T-helper 17 cell (primary cell): ENCODE results near the gene MOB1B. TPM values are rescaled to one million over a fixed set of nuclear protein-coding genes. Genes with fewer than 3 reads are reported as not detected.
"Not testable (repeated sequence)": the region's sequence is repeated elsewhere in the genome, so short reads cannot be mapped to it uniquely, and the experiment has no call there.

Source experiments
- ATAC-seq: fragments of 150-1000 bp; cut with Tn5 transposase; 2 replicates; pipeline ENCODE4 v1.10.0; 2021; ENCODE audit warnings: mild to moderate bottlenecking, moderate library complexity
- DNase-seq, 3 donors: peaks; one replicate each; pipeline versions ENCODE4 v3.0.0 to v3.0.0-alpha.2; 2020 to 2021
- H3K9me3 ChIP-seq: one replicate; pipeline ENCODE4 v1.7.0; 2013; ENCODE audit warnings: low read length, mild to moderate bottlenecking; ENCODE audit not compliant: control insufficient read depth, poor library complexity, severe bottlenecking
- H3K27ac Mint-ChIP-seq: one replicate; pipeline ENCODE4 v1.8.0; 2022; ENCODE audit warnings: mild to moderate bottlenecking, moderate library complexity, mixed read lengths
- H3K27me3 Mint-ChIP-seq: one replicate; pipeline ENCODE4 v1.8.0; 2022; ENCODE audit warnings: mixed read lengths
- H3K36me3 Mint-ChIP-seq: one replicate; pipeline ENCODE4 v1.8.0; 2022; ENCODE audit warnings: low read depth, mixed read lengths
- H3K4me1 Mint-ChIP-seq: one replicate; pipeline ENCODE4 v1.8.0; 2022; ENCODE audit warnings: mild to moderate bottlenecking, mixed read lengths
- H3K4me3 Mint-ChIP-seq: one replicate; pipeline ENCODE4 v1.8.0; 2022; ENCODE audit warnings: mild to moderate bottlenecking, moderate library complexity, mixed read lengths
- total RNA-seq, 4 donors: library from RNA in 2 of 4; stranded (reverse) in 2 of 4; gene quantifications; one replicate each; pipeline ENCODE4 v1.2.3 and lab custom pipeline; 2022 to 2026

The MOB1B gene
- total RNA-seq, 2 donors from 2014 or later = 9.5 to 31.4 TPM

DNA sequence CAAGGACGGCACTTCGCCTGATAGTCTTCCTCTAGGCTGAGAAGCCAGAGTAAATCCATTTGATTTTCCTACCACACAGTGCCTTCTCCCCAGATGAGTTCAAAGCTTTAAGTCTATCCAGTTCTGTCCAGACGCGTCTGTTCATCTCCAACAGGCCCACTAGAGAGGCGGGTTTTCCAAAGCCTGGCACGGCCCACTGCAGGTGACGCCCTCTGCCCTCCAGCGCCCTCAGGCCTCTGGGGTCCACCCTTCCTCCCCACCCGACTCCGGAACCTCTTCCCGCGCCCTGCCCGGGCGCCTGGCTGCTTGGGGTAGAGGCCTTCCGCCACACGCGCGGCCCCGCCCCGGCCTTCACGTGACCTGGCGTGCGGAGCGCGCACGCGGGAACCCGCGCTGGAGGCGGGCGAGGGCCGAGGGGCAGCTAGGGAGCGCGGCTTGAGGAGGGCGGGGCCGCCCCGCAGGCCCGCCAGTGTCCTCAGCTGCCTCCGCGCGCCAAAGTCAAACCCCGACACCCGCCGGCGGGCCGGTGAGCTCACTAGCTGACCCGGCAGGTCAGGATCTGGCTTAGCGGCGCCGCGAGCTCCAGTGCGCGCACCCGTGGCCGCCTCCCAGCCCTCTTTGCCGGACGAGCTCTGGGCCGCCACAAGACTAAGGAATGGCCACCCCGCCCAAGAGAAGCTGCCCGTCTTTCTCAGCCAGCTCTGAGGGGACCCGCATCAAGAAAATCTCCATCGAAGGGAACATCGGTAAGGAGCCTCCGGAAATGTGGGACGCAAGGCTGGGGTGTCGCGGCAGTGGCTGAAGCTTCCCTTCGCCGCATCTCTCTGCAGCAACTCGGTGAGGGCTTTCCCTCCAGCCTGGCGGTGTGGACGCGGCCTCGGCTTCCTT lies 91.3 kb downstream of the MOB1B start, which contains the start of gene DCK:
Gene DCK (plus strand): TSS at position 469 of the 888 bp plus-strand sequence. CDS start 187 bp downstream, at position 656.
- Mint-ChIP-seq H3K4me1 (peaks cover 35% of the 10 kb centered on the region), H3K4me3 (peak within 1 kb of the TSS; percentile 97), H3K27ac (peak within 1 kb of the TSS; percentile 92), H3K27me3 (no peaks in the 10 kb centered on the region), H3K36me3 (peaks cover 2% of the 10 kb centered on the region)
- DNase-seq = peak; percentile 77 to 83 (median 81)
- ATAC-seq = peak; percentile 92
- H3K9me3 ChIP-seq = no peaks in the 10 kb centered on the region

DNA sequence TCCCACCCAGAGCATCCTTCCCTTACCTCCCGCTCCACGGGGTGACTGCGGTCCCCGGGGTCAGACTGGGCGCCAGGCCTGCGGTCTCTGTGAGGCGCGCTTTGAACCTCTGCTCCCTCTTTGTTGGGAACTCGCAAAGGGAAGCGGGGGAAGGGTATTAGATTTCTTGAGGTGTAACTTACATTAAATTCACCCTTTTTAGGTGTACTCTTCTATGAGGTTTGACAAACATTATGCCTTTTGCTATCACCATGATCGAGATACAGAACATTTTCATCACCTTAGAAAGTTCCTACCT lies 91.8 kb downstream of the MOB1B start:
- Mint-ChIP-seq H3K27me3 (no peaks in the 10 kb centered on the region), H3K4me3 (peak overlapping the region; percentile 97), H3K36me3 (peaks cover 2% of the 10 kb centered on the region), H3K4me1 (peaks cover 38% of the 10 kb centered on the region), H3K27ac (peak overlapping the region; percentile 92)
- no peaks in the 10 kb centered on the region for H3K9me3 ChIP-seq
- ATAC-seq = no peak
- DNase-seq = no peak

DNA sequence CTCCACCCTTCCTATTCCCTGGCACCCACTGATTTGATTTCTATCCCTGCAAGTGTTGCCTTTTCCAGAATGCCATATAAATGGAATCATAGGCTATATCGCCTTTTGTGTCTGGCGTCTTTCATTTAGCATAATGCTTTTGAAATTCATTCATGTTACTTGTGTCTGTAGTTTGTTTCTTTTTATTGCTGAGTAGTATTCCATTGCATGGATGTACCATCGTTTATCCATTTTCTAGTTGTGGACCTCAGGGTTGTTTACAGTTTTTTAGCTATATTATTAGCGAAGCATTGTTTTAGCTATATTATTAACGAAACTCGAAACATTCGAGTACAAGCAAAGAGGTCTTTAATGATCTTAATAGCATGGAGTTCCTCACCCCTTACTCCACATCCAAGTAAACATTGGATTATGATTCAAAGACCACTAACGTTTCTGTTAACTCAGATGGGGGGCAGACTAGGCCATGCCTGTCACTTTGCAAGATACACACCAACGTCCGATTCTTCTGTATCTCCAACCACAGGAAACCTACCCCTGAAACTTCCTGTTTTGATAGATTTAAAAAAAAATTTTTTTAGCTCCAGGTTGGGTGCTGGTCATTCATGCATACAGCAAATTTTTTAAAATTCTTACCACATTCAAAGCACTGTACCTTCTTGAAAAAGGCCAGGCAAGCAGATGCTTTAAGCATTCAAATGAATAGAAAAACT lies 92.4 kb downstream of the MOB1B start:
- H3K4me3 Mint-ChIP-seq = peak overlapping the region; percentile 97
- peaks cover 43% of the 10 kb centered on the region for H3K4me1 Mint-ChIP-seq
- H3K27me3 Mint-ChIP-seq = no peaks in the 10 kb centered on the region
- H3K9me3 ChIP-seq = no peaks in the 10 kb centered on the region
- ATAC-seq (no peak), DNase-seq (no peak)
- H3K36me3 Mint-ChIP-seq = peaks cover 3% of the 10 kb centered on the region
- H3K27ac Mint-ChIP-seq = peak overlapping the region; percentile 92

DNA sequence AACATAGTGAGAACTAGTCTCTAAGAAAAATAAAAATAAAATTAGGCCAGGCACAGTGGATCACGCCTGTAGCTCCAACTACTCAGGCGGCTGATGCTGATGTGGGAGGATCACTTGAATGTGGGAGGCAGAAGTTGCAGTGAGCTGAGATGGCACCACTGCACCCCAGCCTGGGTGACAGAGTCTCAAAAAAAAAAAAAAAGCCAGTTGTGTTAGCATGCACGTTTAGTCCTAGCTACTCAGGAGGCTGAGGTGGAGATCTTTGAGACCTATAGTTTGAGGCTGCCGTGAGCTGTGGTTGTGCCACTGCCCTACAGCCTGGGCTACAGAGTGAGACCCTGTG lies 93.8 kb downstream of the MOB1B start:
- peak overlapping the region; percentile 92 for H3K27ac Mint-ChIP-seq
- H3K9me3 ChIP-seq = no peaks in the 10 kb centered on the region
- ATAC-seq = peak; percentile 4
- H3K4me1 Mint-ChIP-seq = peaks cover 56% of the 10 kb centered on the region
- peak overlapping the region; percentile 97 for H3K4me3 Mint-ChIP-seq
- no peak for DNase-seq
- no peaks in the 10 kb centered on the region for H3K27me3 Mint-ChIP-seq
- peaks cover 7% of the 10 kb centered on the region for H3K36me3 Mint-ChIP-seq

DNA sequence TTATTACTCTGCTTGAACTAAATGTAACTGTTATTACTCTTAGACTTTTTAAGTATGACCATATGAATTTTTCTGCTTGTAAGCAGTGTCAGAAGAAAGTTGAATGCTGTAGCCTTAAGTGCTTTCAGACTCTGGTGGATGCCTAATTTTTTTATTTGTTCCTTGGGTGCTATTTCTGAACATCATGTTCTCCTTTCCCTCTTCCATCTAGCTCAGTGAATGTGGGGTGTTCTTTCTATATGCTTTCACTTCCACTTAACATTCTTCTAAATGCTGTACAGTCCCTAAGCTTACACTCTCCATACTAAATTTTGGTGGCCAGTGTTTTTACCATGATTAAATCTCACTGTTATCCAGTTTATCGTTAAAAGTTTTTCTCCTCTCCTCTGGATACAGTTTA lies 94.9 kb downstream of the MOB1B start:
- H3K27me3 Mint-ChIP-seq = no peaks in the 10 kb centered on the region
- peak overlapping the region; percentile 92 for H3K27ac Mint-ChIP-seq
- no peaks in the 10 kb centered on the region for H3K9me3 ChIP-seq
- H3K4me1 Mint-ChIP-seq = peaks cover 64% of the 10 kb centered on the region
- peaks cover 9% of the 10 kb centered on the region for H3K36me3 Mint-ChIP-seq
- peak overlapping the region; percentile 97 for H3K4me3 Mint-ChIP-seq
- DNase-seq = no peak
- ATAC-seq = no peak

DNA sequence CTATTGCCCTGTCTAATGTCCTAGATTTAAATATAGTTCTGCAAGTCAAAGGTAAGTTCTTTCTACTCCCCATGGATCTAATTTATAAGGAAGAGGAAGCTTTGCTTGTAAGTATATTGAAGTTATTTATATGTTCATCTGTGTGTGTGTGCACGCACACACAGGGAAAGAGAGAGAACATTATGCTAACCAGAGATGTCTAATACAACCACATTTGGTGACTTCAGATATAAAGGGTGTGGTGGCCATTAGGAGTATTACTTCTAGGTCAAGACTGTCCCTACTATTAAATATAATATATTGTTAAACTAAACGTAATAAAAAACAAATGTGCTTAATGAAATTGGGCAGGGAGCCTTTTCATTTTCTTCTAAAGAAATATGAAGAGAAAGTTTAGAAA lies 95.4 kb downstream of the MOB1B start:
- H3K27ac Mint-ChIP-seq = peak overlapping the region; percentile 92
- H3K4me3 Mint-ChIP-seq = peak overlapping the region; percentile 97
- peaks cover 68% of the 10 kb centered on the region for H3K4me1 Mint-ChIP-seq
- DNase-seq = no peak
- H3K27me3 Mint-ChIP-seq = no peaks in the 10 kb centered on the region
- no peak for ATAC-seq
- no peaks in the 10 kb centered on the region for H3K9me3 ChIP-seq
- peaks cover 11% of the 10 kb centered on the region for H3K36me3 Mint-ChIP-seq

GRCh38 chr4:70999639-71000038 lies 97.5 kb downstream of the MOB1B start:
- Mint-ChIP-seq H3K4me1 (peaks cover 79% of the 10 kb centered on the region), H3K36me3 (peaks cover 12% of the 10 kb centered on the region)
- not testable (repeated sequence) for H3K27ac Mint-ChIP-seq, H3K9me3 ChIP-seq, ATAC-seq, H3K27me3 Mint-ChIP-seq, DNase-seq, H3K4me3 Mint-ChIP-seq

DNA sequence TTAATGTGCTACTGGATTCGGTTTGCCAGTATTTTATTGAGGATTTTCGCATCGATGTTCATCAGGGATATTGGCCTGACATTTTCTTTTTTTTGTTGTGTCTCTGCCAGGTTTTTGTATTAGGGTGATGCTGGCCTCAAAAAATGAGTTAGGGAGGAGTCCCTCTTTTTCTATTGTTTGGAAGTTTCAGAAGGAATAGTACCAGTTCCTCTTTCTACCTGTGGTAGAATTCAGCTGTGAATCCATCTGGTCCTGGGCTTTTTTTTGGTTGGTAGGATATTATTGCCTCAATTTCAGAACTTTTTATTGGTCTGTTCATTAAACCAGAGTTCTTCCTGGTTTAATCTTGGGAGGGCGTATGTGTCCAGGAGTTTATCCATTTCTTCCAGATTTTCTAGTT lies 99.2 kb downstream of the MOB1B start:
- H3K4me3 Mint-ChIP-seq, DNase-seq, H3K9me3 ChIP-seq, ATAC-seq, H3K27me3 Mint-ChIP-seq: not testable (repeated sequence)
- Mint-ChIP-seq H3K36me3 (peaks cover 12% of the 10 kb centered on the region), H3K4me1 (peaks cover 72% of the 10 kb centered on the region), H3K27ac (peak overlapping the region; percentile 39)

DNA sequence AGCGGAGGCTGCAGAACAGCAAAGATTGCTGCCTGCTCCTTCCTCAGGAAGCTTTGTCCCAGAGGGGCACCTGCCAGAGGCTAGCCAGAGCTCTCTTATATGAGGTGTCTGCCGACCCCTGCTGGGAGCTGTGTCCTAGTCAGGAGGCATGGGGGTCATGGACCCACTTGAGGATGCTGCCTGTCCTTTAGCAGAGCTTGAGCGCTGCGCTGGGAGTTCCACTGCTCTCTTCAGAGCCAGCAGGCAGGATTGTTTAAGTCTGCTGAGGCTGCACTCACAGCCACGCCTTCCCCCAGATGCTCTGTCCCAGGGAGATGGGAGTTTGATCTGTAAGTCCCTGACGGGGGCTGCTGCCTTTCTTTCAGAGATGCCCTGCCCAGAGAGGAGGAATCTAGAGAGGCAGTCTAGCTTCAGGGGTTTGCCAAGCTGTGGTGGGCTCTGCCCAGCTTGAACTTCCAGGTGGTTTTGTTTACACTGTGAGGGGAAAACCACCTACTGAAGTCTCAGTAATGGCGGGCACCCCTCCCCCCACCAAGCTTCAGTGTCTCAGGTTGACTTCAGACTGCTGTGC lies 102.2 kb downstream of the MOB1B start:
- H3K27me3 Mint-ChIP-seq = no peaks in the 10 kb centered on the region
- H3K4me3 Mint-ChIP-seq = peak overlapping the region; percentile 68
- no peaks in the 10 kb centered on the region for H3K9me3 ChIP-seq
- peaks cover 11% of the 10 kb centered on the region for H3K36me3 Mint-ChIP-seq
- H3K27ac Mint-ChIP-seq = peak overlapping the region; percentile 94
- DNase-seq (peak in 2 of 3 donors; percentile 34 to 49), ATAC-seq (peak; percentile 89)
- H3K4me1 Mint-ChIP-seq = peaks cover 67% of the 10 kb centered on the region

GRCh38 chr4:71005025-71005424 lies 102.9 kb downstream of the MOB1B start:
- not testable (repeated sequence) for H3K9me3 ChIP-seq, H3K27me3 Mint-ChIP-seq, H3K36me3 Mint-ChIP-seq, DNase-seq
- ATAC-seq = peak; percentile 40
- H3K4me1 Mint-ChIP-seq = peaks cover 63% of the 10 kb centered on the region
- peak overlapping the region; percentile 94 for H3K27ac Mint-ChIP-seq
- H3K4me3 Mint-ChIP-seq = peak overlapping the region; percentile 68

GRCh38 chr4:71006203-71006907 lies 104.2 kb downstream of the MOB1B start:
- peak overlapping the region; percentile 92 for H3K27ac Mint-ChIP-seq
- DNase-seq (no peak), ATAC-seq (no peak)
- no peaks in the 10 kb centered on the region for H3K27me3 Mint-ChIP-seq
- H3K9me3 ChIP-seq = no peaks in the 10 kb centered on the region
- peaks cover 52% of the 10 kb centered on the region for H3K4me1 Mint-ChIP-seq
- H3K4me3 Mint-ChIP-seq = peak overlapping the region; percentile 80
- peaks cover 5% of the 10 kb centered on the region for H3K36me3 Mint-ChIP-seq

DNA sequence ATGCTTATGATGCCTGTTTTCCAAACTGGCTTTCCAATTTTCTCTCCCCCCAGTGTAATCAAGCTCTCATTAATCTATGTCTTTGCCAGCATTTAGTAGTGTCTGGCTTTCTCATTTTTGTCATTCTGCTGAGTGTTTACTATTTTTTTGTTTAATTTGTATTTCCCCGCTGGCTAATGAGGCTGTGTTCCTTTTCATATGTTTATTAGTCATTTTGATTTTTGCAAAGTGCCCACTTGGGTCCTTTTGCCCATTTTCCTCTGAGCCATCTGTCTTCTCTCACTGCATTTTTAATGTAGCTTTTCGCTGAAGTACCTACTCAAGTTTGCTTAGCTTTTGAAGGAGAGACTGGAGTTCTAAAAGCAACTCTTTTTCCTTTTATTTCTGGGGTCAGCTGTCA lies 106.0 kb downstream of the MOB1B start:
- H3K9me3 ChIP-seq = no peaks in the 10 kb centered on the region
- Mint-ChIP-seq H3K27me3 (no peaks in the 10 kb centered on the region), H3K36me3 (peaks cover 3% of the 10 kb centered on the region), H3K27ac (peak overlapping the region; percentile 88), H3K4me1 (peaks cover 43% of the 10 kb centered on the region), H3K4me3 (no peak overlapping the region)
- ATAC-seq (no peak), DNase-seq (no peak)

- no peak overlapping the region for H3K4me3 Mint-ChIP-seq
- H3K9me3 ChIP-seq = no peaks in the 10 kb centered on the region
- peaks cover 36% of the 10 kb centered on the region for H3K4me1 Mint-ChIP-seq
- DNase-seq = no peak
- H3K27me3 Mint-ChIP-seq = no peaks in the 10 kb centered on the region
- peaks cover 3% of the 10 kb centered on the region for H3K36me3 Mint-ChIP-seq
- H3K27ac Mint-ChIP-seq = peak overlapping the region; percentile 88
- no peak for ATAC-seq
These were observed 106.9 kb downstream of the MOB1B start for GRCh38 chr4:71009086-71009485.
